ENCODE data around the gene CACNG4. TPM values are rescaled to one million over a fixed set of nuclear protein-coding genes. Genes with fewer than 3 reads are reported as not detected.

CACNG4 gene
- polyA plus RNA-seq, 1 experiment: 0.06 TPM

- TF ChIP-seq CTCF (IDR thresholded peaks at IDR 0.05; ENCODE audit: insufficient read depth, low read depth, low read length): no peak
- Histone ChIP-seq H3K4me3 (ENCODE audit: low read depth, low read length) (no peak overlapping the region), H3K27me3 (ENCODE audit: control insufficient read depth, insufficient read depth, low read length) (peaks cover 20% of the 10 kb centered on the region), H3K36me3 (ENCODE audit: control insufficient read depth, insufficient read depth, low read length) (no peaks in the 10 kb centered on the region)
- DNase-seq (ENCODE audit: low read depth): no peak
- POLR2A ChIA-PET: no interaction called here
- CTCF ChIA-PET: no interaction called here
Observed at GRCh38 chr17:66943484-66943883, 21.0 kb upstream of the CACNG4 start.

- CTCF ChIA-PET: no interaction called here
Observed at GRCh38 chr17:66944351-66945146, 20.0 kb upstream of the CACNG4 start.

GRCh38 chr17:66945147-66945835, 19.2 kb upstream of the CACNG4 start:
- ChIA-PET CTCF (no interaction called here), POLR2A (no interaction called here)
- Histone ChIP-seq H3K27me3 (ENCODE audit: control insufficient read depth, insufficient read depth, low read length) (peaks cover 16% of the 10 kb centered on the region), H3K36me3 (ENCODE audit: control insufficient read depth, insufficient read depth, low read length) (no peaks in the 10 kb centered on the region), H3K4me3 (ENCODE audit: low read depth, low read length) (no peak overlapping the region)
- DNase-seq (ENCODE audit: low read depth): no peak
- no peak for TF ChIP-seq CTCF (IDR thresholded peaks at IDR 0.05; ENCODE audit: insufficient read depth, low read depth, low read length)

More at GRCh38 chr17:66944351-66945146, 20.0 kb upstream of the CACNG4 start:
- Histone ChIP-seq H3K4me3 (ENCODE audit: low read depth, low read length) (no peak overlapping the region), H3K36me3 (ENCODE audit: control insufficient read depth, insufficient read depth, low read length) (no peaks in the 10 kb centered on the region), H3K27me3 (ENCODE audit: control insufficient read depth, insufficient read depth, low read length) (peaks cover 16% of the 10 kb centered on the region)
- no peak for DNase-seq (ENCODE audit: low read depth)
- POLR2A ChIA-PET: no interaction called here
- no peak for TF ChIP-seq CTCF (IDR thresholded peaks at IDR 0.05; ENCODE audit: insufficient read depth, low read depth, low read length)

- DNase-seq (ENCODE audit: low read depth): no peak
- ChIA-PET CTCF (no interaction called here), POLR2A (no interaction called here)
- Histone ChIP-seq H3K4me3 (ENCODE audit: low read depth, low read length) (no peak overlapping the region), H3K27me3 (ENCODE audit: control insufficient read depth, insufficient read depth, low read length) (peaks cover 14% of the 10 kb centered on the region), H3K36me3 (ENCODE audit: control insufficient read depth, insufficient read depth, low read length) (no peaks in the 10 kb centered on the region)
- TF ChIP-seq CTCF (IDR thresholded peaks at IDR 0.05; ENCODE audit: insufficient read depth, low read depth, low read length): no peak
Observed at GRCh38 chr17:66946251-66946650, 18.3 kb upstream of the CACNG4 start.

GRCh38 chr17:66947311-66947710, 17.2 kb upstream of the CACNG4 start:
- ChIA-PET POLR2A (no interaction called here), CTCF (no interaction called here)
- Histone ChIP-seq H3K27me3 (ENCODE audit: control insufficient read depth, insufficient read depth, low read length) (peaks cover 10% of the 10 kb centered on the region), H3K36me3 (ENCODE audit: control insufficient read depth, insufficient read depth, low read length) (no peaks in the 10 kb centered on the region), H3K4me3 (ENCODE audit: low read depth, low read length) (no peak overlapping the region)
- TF ChIP-seq CTCF (IDR thresholded peaks at IDR 0.05; ENCODE audit: insufficient read depth, low read depth, low read length): no peak
- DNase-seq (ENCODE audit: low read depth): no peak
